NCI-H1048 (cell line): ENCODE measurements around the gene GMCL2.
"Not testable (repeated sequence)": the region's sequence is repeated elsewhere in the genome, so short reads cannot be mapped to it uniquely, and the experiment has no call there.

ENCODE experiments used
- DNase-seq: peaks from one replicate; lab custom pipeline; 2025; lab: John Stamatoyannopoulos, UW

Gene GMCL2

DNA sequence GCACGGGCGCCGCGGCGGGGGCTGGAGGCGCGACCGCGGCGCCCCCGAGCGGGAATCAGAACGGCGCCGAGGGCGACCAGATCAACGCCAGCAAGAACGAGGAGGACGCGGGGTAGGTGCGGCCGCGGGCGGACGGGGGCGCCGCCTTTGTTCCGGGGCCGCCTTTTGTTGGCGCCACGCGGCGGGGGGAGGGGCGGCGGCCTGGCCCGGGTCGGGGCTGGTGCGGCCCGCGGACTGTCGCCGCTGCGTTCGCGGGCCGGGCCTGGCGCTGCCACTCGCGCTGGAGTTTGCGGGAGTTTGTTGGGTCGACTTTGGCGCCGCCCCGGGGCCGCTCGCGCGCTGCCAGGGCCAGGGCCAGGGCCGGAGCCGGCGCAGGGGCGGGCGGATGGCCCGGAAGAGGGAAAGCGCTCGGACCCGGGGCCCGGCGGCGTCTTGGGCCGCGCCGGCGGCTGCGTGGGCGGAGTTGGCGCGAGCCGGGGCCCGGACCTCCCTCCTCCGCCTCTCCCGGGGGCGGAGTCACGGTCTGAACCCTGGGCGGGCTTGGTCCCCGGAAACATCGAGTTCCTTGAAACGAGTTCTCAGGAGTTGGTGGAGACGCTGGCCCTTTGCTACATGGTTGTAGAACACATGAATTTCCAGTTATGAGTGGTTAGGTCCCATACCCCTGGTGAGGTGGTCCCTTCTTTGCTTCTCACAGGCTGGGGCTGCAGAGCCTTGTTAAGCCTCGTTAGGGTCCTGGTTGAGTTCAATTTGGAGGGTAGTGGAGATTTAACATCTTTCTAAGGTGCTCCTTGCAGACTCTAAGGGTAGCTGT, 18.0 kb upstream of the GMCL2 start:
- peak; percentile 54 for DNase-seq

DNA sequence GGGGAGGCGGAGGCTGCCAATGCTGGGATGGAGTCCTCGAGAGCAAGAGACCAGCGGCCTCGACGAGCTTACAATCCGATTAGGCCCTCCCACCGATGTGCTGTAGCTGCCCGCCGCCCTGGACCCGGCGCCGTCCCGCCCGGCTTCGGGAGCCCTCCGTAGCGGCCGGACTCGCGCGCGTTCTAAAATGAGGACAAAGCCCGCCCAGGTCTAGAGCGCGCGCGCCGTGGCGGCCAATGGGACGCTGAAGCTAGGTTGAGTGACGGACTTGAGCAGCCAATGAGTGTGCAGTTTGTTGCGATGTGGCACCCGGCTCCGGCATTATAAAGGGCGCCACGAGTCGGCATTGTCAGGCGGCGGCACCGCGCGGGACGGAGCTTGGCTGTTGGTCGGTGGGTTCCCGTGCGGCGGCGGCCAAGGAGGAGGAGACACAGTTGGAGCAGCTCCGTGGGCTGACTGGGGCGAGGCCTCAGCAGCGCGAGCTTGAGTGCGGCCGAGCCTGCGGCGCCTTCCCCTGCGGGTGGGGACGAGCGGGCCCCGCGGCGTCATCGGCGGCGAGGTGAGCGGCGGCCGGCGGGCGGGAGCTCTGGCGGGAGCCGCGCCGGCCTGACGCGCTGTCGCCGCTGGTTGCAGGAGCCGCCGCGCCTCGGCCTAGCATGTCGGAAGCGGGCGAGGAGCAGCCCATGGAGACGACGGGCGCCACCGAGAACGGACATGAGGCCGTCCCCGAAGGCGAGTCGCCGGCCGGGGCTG, 17.2 kb upstream of the GMCL2 start, which contains the start of gene HNRNPAB:
Gene HNRNPAB (plus strand): TSS at position 352 of the 753 bp plus-strand sequence. CDS start 305 bp downstream, at position 657.
- peak; percentile 83 for DNase-seq

DNA sequence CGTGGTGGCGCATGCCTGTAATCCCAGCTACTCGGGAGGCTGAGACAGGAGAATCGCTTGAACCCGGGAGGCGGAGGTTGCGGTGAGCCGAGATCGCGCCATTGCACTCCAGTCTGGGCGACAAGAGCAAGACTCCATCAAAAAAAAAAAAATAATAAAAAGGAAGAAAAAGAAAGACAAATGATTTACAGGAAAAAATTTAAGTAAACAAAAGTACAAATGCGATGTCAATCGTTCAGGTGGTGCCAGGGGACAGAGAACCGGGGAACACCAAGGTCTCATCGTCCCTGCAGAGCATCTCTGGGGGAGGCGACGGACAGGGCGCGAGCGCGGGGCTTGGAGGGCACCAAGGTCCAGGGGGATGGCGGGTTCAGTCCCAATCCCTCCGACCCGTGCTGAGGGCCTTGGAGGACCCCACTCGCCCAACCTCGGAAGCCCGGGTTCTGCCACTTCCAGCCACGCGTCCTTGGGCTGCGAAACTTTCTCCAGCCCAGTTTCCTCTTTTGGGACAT, 16.6 kb upstream of the GMCL2 start:
- no peak for DNase-seq

DNA sequence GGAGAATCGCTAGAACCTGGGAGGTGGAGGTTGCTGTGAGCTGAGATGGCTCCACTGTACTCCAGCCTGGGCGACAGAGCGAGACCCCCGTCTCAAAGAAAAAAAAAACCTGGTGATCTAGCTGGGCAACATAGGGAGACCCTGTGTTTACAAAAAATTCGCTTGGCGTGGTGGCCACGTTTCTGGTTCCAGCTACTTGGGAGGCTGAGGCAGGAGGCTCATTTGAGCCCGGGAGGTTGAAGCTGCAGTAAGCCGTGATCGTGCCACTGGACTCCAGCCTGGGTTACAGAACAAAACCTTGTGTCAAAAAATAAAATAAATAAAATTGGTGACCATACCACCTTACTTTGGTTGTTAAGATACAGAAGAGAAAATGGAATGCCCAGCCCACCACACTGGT, 15.4 kb upstream of the GMCL2 start:
- no peak for DNase-seq

DNA sequence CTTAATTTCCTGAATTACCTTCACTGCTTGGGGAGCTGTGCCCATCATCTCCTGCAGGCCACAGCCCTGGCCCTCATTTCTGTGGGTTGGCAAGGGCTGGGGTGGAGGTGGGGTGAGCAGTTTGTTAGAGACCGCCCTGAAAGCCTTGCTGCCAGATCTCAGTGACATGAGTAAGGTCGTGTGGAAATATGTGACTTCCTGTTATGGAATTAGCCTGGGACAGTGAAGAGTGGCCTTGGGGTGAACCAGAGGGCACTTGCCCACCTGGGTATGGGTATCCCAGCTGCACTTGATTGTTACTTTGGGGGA, 14.7 kb upstream of the GMCL2 start:
- no peak for DNase-seq

DNA sequence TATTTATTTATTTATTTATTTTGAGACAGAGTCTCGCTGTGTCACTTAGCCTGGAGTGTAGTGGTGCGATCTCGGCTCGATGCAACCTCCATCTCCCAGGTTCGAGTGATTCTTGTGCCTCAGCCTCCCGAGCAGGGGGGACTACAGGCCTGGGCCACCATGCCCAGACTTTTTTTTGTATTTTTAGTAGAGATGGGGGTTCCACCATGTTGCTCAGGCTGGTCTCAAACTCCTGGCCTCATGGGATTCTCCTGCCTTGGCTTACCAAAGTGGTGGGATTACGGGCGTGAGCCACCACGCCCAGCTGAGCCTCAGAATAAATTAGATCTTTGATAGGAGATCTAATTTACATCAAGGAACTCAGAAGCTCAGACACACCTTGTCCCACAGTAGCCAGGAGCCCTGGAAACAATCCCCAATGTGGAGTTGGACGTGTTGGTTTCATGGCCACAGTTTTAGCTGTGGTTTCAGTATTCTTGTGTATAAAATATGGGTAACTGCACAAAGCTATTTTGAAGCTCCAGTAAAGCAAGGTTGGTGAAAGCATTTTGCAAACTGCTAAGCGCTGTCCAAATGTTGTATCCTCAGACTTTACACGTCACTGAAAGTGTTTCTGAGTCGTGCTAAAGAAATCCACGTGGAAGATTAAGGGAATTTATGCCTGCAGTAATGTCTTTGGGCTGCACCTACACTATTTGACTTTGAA, 14.2 kb upstream of the GMCL2 start:
- no peak for DNase-seq

DNA sequence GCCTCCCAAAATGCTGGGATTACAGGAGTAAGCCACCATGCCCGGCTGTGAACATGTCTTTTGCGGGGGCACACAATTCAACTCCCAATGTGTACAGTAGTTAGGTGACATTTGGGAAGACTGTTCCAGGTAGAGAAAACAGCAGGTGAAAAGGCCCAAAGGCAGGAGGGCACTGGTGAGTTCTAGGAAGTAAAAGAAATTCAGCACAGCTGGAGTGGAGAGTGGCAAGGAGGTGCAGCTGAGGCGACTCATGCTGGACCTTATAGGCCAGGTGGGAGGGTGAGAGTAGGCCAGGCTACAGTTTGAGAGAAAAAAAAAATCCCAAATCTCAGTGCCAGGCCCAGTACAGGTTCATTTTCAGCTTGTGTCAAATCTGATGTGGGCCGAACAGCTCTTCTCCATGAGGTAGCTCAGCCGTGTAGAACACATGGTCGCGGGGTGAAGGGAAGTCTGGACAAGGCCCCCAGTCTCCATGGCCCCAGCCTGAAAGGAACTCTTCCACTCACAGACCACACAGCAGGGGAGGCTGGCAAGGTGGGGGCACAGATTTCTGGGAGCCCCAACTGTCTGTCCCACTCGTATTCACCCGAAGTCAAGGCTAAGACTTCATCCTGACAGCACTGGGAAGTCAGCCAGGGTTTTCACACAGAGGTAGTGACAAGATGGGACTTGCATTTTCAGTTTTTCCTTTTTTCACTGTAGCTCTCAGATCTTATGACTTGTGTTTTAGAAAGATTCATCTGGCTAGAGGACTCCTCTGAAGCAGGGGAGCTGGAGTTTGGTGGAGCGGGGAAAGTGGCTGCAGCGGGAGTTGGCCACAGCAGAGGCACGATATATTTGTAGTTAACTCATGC, 12.6 kb upstream of the GMCL2 start:
- no peak for DNase-seq

DNA sequence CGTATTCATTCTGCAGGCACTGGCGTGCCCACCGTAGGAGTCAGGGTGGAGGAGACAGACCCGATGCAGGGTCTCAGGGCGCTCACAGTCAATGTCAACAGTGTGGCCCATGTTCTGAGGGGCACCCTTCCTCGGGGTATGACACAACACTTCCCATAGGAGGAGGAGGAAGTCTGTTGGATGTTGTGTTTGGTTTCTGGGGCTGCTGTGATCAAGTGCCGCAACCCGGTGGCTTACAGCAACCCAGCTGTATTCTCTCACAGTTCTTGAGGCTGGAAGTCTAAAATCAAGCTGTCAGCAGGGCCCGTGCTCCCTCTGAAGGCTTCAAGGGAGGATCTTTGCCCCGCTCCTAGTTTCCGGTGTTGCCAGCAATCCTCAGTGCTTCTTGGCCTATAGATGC, 11.5 kb upstream of the GMCL2 start:
- no peak for DNase-seq

DNA sequence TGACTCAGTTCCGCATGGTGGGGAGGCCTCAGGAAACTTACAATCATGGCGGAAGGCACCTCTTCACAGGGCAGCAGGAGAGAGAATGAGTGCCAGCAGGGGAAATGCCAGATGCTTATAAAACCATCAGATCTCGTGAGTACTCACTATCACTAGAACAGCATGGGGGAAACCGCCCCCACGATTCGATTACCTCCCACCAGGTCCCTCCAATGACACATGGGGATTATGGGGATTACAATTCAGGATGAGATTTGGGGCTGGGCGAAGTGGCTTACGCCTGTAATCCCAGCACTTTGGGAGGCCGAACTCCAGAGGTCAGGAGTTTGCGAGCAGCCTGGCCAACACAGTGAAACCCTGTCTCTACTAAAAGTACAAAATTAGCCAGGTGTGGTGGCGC, 11.0 kb upstream of the GMCL2 start:
- DNase-seq = not testable (repeated sequence)

DNA sequence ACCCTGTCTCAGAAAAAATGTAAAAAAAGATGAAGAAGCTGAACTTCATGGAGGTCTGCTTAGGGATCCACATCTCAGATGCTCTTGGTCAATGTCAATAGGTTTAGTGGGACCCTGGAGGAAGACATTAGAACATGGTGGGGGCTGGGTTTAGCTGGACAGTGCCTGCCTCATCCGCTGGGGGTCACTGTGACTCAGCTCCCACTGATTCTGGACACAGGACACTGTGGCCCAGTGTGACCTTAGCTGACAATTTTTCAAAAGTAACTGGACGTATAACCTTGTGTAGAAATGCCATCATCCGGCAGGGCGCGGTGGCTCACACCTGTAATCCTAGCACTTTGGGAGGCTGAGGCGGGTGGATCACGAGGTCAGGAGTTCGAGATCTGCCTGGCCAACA, 9.8 kb upstream of the GMCL2 start:
- DNase-seq = no peak

DNA sequence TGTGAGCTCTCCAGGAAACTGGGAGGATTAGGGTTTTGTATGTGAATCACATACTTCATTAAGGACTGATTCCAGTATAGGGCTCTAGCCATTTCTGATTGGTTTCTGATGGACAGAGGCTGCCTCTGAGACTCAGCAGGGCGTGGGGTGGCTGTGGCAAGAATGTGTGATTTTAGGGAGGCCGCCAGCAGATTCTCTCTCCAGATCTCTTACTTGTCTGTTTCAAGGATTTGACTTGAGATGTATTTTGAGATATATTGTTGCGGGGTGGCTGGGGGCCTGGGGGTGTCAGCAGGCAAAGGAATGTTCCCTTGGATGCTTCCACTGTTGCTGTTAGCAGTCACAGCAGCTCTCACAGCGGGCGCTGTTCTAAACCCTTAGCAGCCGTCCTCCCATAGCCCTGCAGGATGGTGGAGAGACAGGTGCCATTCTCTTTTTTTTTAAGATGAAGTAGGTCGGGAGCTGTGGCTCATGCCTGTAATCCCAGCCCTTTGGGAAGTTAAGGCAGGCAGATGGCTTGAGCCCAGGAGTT, 9.2 kb upstream of the GMCL2 start:
- no peak for DNase-seq

DNA sequence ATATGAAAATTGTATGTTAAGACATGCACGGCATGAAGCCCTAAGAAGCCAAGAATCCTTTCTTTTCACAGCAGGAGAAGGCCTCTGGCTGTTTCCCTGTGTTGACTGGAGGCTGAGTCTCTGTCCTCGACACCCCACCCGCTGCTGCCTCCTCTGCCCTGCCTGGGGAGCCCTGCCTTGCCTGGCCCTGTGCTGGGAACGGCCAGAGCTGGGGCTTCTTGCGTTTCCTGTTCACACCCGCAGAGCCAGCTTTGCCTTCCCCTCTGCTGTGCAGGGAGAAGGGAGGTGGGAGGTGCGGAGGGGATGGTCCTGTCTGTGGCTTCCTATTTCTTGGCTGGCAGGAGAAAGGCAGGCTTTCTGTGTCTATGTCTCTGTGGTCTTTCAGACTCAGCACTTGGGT, 6.9 kb upstream of the GMCL2 start:
- no peak for DNase-seq

DNA sequence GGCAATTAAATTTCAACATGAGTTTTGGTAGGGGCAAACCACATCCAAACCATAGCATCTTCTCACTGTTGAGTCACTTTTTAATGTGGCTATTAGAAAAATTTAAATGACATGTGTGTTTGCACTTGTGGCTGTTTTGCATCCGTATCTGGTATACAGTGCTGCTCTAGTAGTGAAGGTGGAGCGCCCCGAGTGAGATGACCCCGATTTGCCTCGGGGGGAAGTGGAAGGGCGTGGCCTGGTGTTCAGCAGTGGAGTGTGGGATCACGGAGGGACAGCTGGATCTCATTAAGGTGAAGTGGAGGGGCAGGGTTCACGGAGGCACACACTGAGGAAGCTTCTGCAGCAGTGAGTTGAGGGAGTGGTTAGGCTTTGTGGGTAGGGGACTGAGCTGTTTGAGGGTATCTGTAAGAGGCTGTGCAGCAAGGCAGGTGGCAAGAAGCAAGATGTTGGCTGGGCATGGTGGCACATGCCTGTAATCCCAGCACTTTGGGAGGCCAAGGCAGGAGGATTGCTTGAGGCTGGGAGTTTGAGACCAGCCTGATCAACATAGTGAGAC, 6.2 kb upstream of the GMCL2 start:
- no peak for DNase-seq

DNA sequence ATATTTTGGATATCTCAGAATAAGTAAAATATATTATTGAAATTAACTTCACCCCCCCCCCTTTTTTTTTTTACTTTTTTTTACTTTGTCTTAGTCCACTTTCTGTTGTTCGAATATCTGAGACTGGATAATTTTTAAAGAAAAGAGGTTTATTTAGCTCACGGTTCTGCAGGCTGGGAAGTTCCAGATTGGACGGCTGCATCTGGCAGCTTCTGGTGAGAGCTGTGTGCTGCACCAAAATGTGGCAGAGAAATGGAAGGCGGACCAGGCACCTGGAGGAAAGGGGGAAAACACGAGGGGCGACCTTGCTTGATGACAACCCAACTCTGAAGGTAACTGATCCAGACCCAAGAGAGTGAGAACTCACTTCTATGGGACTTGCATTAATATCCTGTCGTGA, 5.6 kb upstream of the GMCL2 start:
- DNase-seq = no peak

DNA sequence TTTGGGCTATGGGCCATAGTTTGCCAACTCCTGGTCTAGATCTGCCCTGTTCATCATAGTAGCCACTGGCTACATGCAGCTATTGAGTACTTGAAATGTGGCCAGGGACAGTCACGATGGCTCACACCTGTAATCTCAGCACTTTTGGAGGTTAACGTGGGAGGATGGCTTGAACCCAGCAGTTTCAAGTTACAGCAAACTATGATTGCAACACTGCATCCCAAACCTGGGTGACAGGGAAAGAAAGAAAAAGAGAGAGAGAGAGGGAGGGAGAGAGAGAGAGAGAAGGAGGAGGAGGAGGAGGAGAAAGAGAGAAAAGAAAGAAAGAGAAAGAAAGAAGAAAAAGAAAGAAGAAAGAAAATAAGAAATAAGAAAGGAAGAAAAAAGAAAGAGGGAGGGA, 5.1 kb upstream of the GMCL2 start:
- no peak for DNase-seq

DNA sequence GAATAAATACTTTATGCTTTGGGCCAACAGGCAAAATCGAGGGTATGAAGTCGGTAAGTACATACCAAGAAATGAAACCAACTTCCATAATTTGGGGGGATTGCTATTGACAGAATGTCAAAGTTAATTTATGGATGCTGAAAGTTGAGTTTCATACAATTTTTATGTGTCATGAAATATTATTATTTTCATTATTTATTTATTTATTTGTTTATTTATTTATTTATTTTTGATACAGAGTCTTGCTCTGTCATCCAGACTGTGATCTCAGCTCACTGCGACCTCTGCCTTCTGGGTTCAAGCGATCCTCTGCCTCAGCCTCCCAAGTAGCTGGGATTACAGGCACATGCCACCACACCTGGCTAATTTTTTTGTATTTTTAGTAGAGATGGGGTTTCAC, 4.5 kb upstream of the GMCL2 start:
- DNase-seq = no peak

DNA sequence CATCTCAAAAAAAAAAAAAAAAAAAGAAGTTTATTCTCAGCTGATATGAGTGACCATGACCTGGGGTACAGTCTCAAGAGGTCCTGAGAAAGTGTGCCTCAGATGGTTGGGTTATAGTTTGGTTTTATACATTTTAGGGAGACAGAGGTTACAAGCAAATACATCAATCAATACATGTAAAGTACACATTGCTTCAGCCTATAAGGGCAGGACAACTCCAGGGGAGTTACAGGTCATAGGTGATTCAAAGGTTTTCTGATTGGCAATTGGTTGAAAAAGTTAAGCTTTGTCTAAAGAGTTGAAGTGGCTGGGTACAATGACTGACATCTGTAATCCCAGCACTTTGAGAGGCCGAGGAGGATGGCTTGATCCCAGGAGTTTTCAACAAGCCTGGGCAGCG, 2.3 kb upstream of the GMCL2 start:
- no peak for DNase-seq

DNA sequence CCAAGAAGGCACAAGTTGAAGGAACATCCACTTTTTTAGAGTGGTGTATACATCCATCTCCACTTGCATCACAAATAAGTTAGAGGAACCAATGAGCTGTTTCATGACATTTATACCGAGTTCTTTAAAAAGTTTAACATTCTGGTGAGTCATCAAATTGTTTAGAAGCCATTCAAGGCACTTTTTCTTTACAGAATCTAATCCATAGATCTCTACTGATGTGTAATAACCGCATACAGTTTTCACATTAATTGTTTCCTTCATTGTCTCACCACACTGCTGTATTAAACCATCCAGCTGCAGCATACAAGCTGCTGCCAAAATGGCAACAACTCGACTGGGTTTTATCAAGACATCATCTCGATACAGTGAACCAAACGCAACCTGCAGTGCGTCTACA, 744 bp downstream of the GMCL2 start:
- DNase-seq = no peak

DNA sequence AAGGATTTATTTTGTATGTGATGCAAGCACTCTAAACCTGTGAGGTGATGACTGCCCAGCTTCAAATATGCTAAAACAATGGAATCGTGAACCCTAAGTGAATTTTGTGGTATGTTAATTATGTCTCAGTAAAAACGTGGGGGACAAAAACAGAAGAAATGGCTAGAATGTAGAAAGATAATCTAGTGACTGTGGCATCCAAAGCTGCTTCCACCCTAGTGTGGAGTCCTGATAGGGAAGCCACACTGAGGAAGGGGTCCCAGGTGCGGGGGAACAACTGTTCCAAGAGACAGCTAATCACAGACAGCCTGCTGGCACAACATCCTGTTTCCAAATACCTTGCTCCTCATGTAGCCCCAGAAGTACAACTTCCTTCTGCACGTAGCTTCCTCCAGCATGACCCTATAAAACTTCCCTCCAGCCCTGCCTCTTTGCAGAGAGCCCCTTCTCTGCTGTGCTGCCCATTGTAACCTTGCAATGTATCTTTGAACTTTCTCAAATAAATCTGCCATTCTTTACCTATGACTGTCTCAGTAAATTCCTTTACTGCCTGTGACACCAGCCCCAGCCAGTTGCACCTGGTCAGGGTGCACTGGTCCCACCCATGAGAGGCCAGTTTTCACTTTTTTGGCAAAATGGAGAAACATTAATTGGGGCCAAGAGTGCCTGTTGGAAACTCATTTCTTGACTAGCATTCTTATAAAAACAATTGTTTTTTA, 4.9 kb downstream of the GMCL2 start:
- no peak for DNase-seq

DNA sequence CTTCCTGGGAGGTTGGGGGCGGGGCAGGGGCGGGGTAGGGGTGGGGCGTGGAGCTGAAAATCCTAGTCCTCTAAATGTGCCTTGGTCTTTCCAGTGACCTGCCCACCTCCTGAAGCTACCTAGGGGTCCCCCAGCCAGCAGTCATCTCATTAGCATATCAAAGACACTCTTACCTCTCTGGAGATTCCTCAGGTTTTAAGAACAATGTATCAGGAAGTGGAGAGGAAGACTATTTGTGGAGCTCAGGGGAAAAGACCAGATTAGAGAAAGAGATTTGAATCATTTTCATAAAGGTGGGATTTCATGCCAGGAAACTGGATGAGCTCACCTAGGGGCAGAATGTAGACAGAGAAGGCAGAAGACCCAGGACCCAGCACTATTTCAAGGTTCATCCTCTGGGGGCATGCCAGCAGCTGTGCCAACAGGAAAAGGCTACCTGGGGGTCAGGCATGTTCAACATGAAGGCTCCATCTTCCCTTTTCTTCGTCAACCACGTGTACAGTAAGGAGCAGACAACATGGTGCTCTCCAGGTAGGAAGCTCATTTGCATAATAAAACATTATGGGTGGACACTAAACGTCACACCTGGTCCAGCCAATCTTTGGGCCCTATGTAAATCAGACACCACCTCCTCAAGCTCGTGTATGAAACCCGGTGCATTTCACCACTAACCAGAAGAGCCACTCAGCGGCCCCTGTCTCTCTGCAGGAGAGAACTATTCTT, 6.9 kb downstream of the GMCL2 start:
- no peak for DNase-seq
